ENCODE measurements around the gene UGT1A8.

Gene UGT1A8

GRCh38 chr2:233800208-233800607 is 182.8 kb downstream of the UGT1A8 start:
- DNase-seq (ENCODE audit: low read depth in 1 of 2, low spot score in 1 of 2), result no peak
- no peak overlapping the region for H3K4me3 ChIP-seq (replicated peaks; ENCODE audit: insufficient read depth, low read length)
- no peak overlapping the region for H3K27ac ChIP-seq (replicated peaks)
- TF ChIP-seq POLR2AphosphoS5 (IDR thresholded peaks at IDR 0.05; ENCODE audit: low read depth) (no peak), SPI1 (IDR thresholded peaks at IDR 0.05; ENCODE audit: borderline replicate concordance, low read depth) (no peak), GABPA (IDR thresholded peaks at IDR 0.05; ENCODE audit: low read depth) (no peak), CTCF (IDR thresholded peaks at IDR 0.05; ENCODE audit: insufficient read depth, low read length) (no peak), REST (IDR thresholded peaks at IDR 0.05; ENCODE audit: insufficient replicate concordance, low read depth) (no peak)
- no peaks in the 10 kb centered on the region for H3K27me3 ChIP-seq (ENCODE audit: insufficient read depth, poor library complexity, severe bottlenecking)

GRCh38 chr2:233801357-233802131 is 184.1 kb downstream of the UGT1A8 start:
- Histone ChIP-seq H3K4me3 (replicated peaks; ENCODE audit: insufficient read depth, low read length) (no peak overlapping the region), H3K27me3 (ENCODE audit: insufficient read depth, poor library complexity, severe bottlenecking) (no peaks in the 10 kb centered on the region), H3K27ac (replicated peaks) (no peak overlapping the region)
- TF ChIP-seq SPI1 (IDR thresholded peaks at IDR 0.05; ENCODE audit: borderline replicate concordance, low read depth), result peak; percentile 25; the same call in 1 of the 2 replicates
- TF ChIP-seq CTCF (IDR thresholded peaks at IDR 0.05; ENCODE audit: insufficient read depth, low read length), result no peak
- no peak for DNase-seq (ENCODE audit: low read depth in 1 of 2, low spot score in 1 of 2)

GRCh38 chr2:233802132-233802815 is 184.8 kb downstream of the UGT1A8 start:
- no peak for TF ChIP-seq POLR2AphosphoS5 (IDR thresholded peaks at IDR 0.05; ENCODE audit: low read depth)
- TF ChIP-seq SPI1 (IDR thresholded peaks at IDR 0.05; ENCODE audit: borderline replicate concordance, low read depth), result no peak
- no peak for TF ChIP-seq GABPA (IDR thresholded peaks at IDR 0.05; ENCODE audit: low read depth)
- no peak for TF ChIP-seq REST (IDR thresholded peaks at IDR 0.05; ENCODE audit: insufficient replicate concordance, low read depth)
- TF ChIP-seq CTCF (IDR thresholded peaks at IDR 0.05; ENCODE audit: insufficient read depth, low read length), result no peak
- H3K27ac ChIP-seq (replicated peaks), result no peak overlapping the region
- no peaks in the 10 kb centered on the region for H3K27me3 ChIP-seq (ENCODE audit: insufficient read depth, poor library complexity, severe bottlenecking)
- no peak overlapping the region for H3K4me3 ChIP-seq (replicated peaks; ENCODE audit: insufficient read depth, low read length)
- no peak for DNase-seq (ENCODE audit: low read depth in 1 of 2, low spot score in 1 of 2)

Measured in HL-60 (cell line).